ENCODE results near the gene GLT8D1. TPM values are rescaled to one million over a fixed set of nuclear protein-coding genes. Genes with fewer than 3 reads are reported as not detected.

Gene GLT8D1
- total RNA-seq, 2 experiments from 2014 or later: 34.0 to 35.6 TPM

GRCh38 chr3:52742418-52743041 is 36.9 kb upstream of the GLT8D1 start:
- BruUV-seq (replicated peaks): TSS peak; percentile 53
- peaks cover 87% of the 10 kb centered on the region for H3K36me3 ChIP-seq (ENCODE audit: insufficient read depth, low read length)
- DNase-seq (ENCODE audit: low spot score): peak; percentile 48

GRCh38 chr3:52739730-52740129 is 34.1 kb upstream of the GLT8D1 start:
- TF ChIP-seq CTCF (conservative IDR thresholded peaks at IDR 0.05; ENCODE audit: low read length) (no peak), EZH2phosphoT487 (IDR thresholded peaks at IDR 0.05; ENCODE audit: borderline replicate concordance, low read depth, low read length) (no peak)
- H4K20me1 ChIP-seq (ENCODE audit: insufficient read depth, low read length): no peaks in the 10 kb centered on the region
- DNase-seq (ENCODE audit: low spot score): no peak
- peaks cover 89% of the 10 kb centered on the region for H3K36me3 ChIP-seq (ENCODE audit: insufficient read depth, low read length)
- no peak overlapping the region for H2AFZ ChIP-seq (ENCODE audit: low read length)
- no peaks in the 10 kb centered on the region for H3K4me1 ChIP-seq (ENCODE audit: insufficient read depth, low read length, poor library complexity, severe bottlenecking)
- H3K27ac ChIP-seq (ENCODE audit: low read depth, low read length, poor library complexity, severe bottlenecking): no peak overlapping the region
- no peaks in the 10 kb centered on the region for H3K9me2 ChIP-seq (ENCODE audit: insufficient read depth, low read length)
- no TSS peak for BruUV-seq (replicated peaks)
- H3K79me2 ChIP-seq (ENCODE audit: insufficient read depth, low read depth, low read length): no peaks in the 10 kb centered on the region
- POLR2A ChIA-PET: interaction anchor here (0.7 kb wide), 1 partner anchor 13 kb away, joined by 3 read pairs; no protein-coding TSS in a partner anchor
- CTCF ChIA-PET (ENCODE audit: unreplicated experiment): no interaction called here
- intact Hi-C loops (cut with micrococcal nuclease; ENCODE audit: unreplicated experiment): loop anchor here (5.0 kb wide), 1 partner anchor 333 kb away; no protein-coding TSS in a partner anchor
- no peak overlapping the region for H3K4me2 ChIP-seq (ENCODE audit: low read length)
- no peaks in the 10 kb centered on the region for H3K9me3 ChIP-seq (ENCODE audit: low read length)
- H3K4me3 ChIP-seq (ENCODE audit: low read depth, low read length, poor library complexity, severe bottlenecking): no peak overlapping the region

More at GRCh38 chr3:52742418-52743041, 36.9 kb upstream of the GLT8D1 start:
- Histone ChIP-seq H4K20me1 (ENCODE audit: insufficient read depth, low read length) (no peaks in the 10 kb centered on the region), H3K79me2 (ENCODE audit: insufficient read depth, low read depth, low read length) (no peaks in the 10 kb centered on the region), H3K9me2 (ENCODE audit: insufficient read depth, low read length) (no peaks in the 10 kb centered on the region), H3K4me2 (ENCODE audit: low read length) (no peak overlapping the region), H3K4me3 (ENCODE audit: low read depth, low read length, poor library complexity, severe bottlenecking) (no peak overlapping the region), H3K9me3 (ENCODE audit: low read length) (no peaks in the 10 kb centered on the region), H2AFZ (ENCODE audit: low read length) (no peak overlapping the region), H3K27ac (ENCODE audit: low read depth, low read length, poor library complexity, severe bottlenecking) (no peak overlapping the region), H3K4me1 (ENCODE audit: insufficient read depth, low read length, poor library complexity, severe bottlenecking) (no peaks in the 10 kb centered on the region)
- intact Hi-C loops (cut with micrococcal nuclease; ENCODE audit: unreplicated experiment): loop anchor here (2.0 to 5.0 kb wide), 2 partner anchors 78 to 330 kb away; no protein-coding TSS in a partner anchor
- TF ChIP-seq CTCF (conservative IDR thresholded peaks at IDR 0.05; ENCODE audit: low read length) (peak; percentile 85), EZH2phosphoT487 (IDR thresholded peaks at IDR 0.05; ENCODE audit: borderline replicate concordance, low read depth, low read length) (no peak)
- CTCF ChIA-PET (ENCODE audit: unreplicated experiment): no interaction called here
- POLR2A ChIA-PET: interaction anchor here (1.1 kb wide), 1 partner anchor 29 kb away, joined by 3 read pairs; the partner anchor contains the start of gene NEK4

DNA sequence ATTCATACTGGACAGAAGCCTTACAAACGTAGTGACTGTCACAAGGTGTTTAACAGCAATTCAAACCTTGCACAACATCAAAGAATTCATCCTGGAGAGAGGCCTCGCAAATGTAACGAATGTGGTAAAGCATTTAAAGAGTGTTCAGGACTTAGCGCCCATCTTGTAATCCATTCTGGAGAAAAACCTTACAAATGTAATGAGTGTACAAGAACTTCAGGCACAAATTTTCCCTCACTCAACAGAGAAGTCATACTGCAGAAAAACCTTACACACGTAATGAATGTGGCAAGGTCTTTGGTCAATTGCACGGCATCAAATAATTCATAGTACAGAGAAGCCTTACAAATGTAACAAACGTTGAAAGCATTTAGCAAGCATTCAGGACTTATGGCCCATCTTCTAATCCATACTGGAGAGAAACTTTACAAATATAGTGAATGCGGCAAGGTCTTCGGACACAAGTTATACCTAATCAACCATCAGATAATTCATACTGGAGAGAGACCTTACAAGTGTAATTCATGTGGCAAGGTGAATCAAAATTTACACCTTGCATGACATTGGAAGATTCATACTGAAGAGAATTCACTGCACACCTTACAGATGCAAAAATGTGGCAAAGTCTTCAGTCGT is 27.8 kb upstream of the GLT8D1 start:
- Histone ChIP-seq H3K9me2 (ENCODE audit: insufficient read depth, low read length) (no peaks in the 10 kb centered on the region), H3K4me2 (ENCODE audit: low read length) (no peak overlapping the region), H2AFZ (ENCODE audit: low read length) (no peak overlapping the region), H4K20me1 (ENCODE audit: insufficient read depth, low read length) (no peaks in the 10 kb centered on the region), H3K4me1 (ENCODE audit: insufficient read depth, low read length, poor library complexity, severe bottlenecking) (no peaks in the 10 kb centered on the region), H3K4me3 (ENCODE audit: low read depth, low read length, poor library complexity, severe bottlenecking) (no peak overlapping the region), H3K79me2 (ENCODE audit: insufficient read depth, low read depth, low read length) (no peaks in the 10 kb centered on the region), H3K9me3 (ENCODE audit: low read length) (peaks cover 14% of the 10 kb centered on the region; the same call in 1 of the 2 replicates), H3K27ac (ENCODE audit: low read depth, low read length, poor library complexity, severe bottlenecking) (no peak overlapping the region), H3K36me3 (ENCODE audit: insufficient read depth, low read length) (peaks cover 89% of the 10 kb centered on the region)
- intact Hi-C loops (cut with micrococcal nuclease; ENCODE audit: unreplicated experiment): no loop called here
- BruUV-seq (replicated peaks): no TSS peak
- POLR2A ChIA-PET: interaction anchor here (0.6 kb wide), 1 partner anchor 36 kb away, joined by 4 read pairs; no protein-coding TSS in a partner anchor
- DNase-seq (ENCODE audit: low spot score): no peak
- TF ChIP-seq CTCF (conservative IDR thresholded peaks at IDR 0.05; ENCODE audit: low read length) (no peak), EZH2phosphoT487 (IDR thresholded peaks at IDR 0.05; ENCODE audit: borderline replicate concordance, low read depth, low read length) (no peak)
- CTCF ChIA-PET (ENCODE audit: unreplicated experiment): no interaction called here
